ENCODE data around the gene DENND4A. TPM values are rescaled to one million over a fixed set of nuclear protein-coding genes. Genes with fewer than 3 reads are reported as not detected.

The DENND4A gene
- polyA plus RNA-seq, 2 of the 4 experiments (the other 2 are of a cell fraction), result 5.6 to 16.8 TPM

GRCh38 chr15:65634356-65634755, 157.7 kb downstream of the DENND4A start:
- peak in 1 of 2 experiments; percentile 59 for DNase-seq (ENCODE audit: low read depth in 1 of 2, low spot score in 1 of 2)
- POLR2A ChIA-PET, result no interaction called here
- WGBS (ENCODE audit: missing lambda C conversion rate), result 21% methylated on average over 1 of the region's 1 CpG
- TF ChIP-seq GATA3 (IDR thresholded peaks at IDR 0.05; ENCODE audit: borderline replicate concordance) (no peak), FOSL2 (IDR thresholded peaks at IDR 0.05) (no peak), FOSL2 (CRISPR knock-in tag; IDR thresholded peaks at IDR 0.05) (peak; percentile 35), CBX8 (IDR thresholded peaks at IDR 0.05) (no peak)
- Histone ChIP-seq H3K9me3 (no peaks in the 10 kb centered on the region), H3K4me3 (no peak overlapping the region), H3K4me1 (peaks cover 17% of the 10 kb centered on the region), H3K27ac (no peak overlapping the region), H3K4me2 (peak overlapping the region; percentile 15; the same call in 1 of the 3 replicates)
- no peak for FAIRE-seq
- CTCF ChIA-PET, result interaction anchor here (0.8 to 8.0 kb wide), 4 partner anchors 9 to 222 kb away, joined by 3 to 106 read pairs (median 4); partner anchors contain the start of gene SLC24A1
- no peak; a peak in 1 of 6 replicates for ATAC-seq

GRCh38 chr15:65633752-65634151, 158.3 kb downstream of the DENND4A start:
- Histone ChIP-seq H3K27ac (no peak overlapping the region), H3K4me1 (peaks cover 17% of the 10 kb centered on the region), H3K4me2 (no peak overlapping the region), H3K9me3 (no peaks in the 10 kb centered on the region), H3K4me3 (no peak overlapping the region)
- CTCF ChIA-PET, result interaction anchor here (0.8 to 8.0 kb wide), 6 partner anchors 8 to 223 kb away, joined by 3 to 106 read pairs (median 5); partner anchors contain the start of genes INTS14 and SLC24A1
- TF ChIP-seq ZFP36 (IDR thresholded peaks at IDR 0.05; ENCODE audit: borderline replicate concordance, partially characterized antibody) (no peak), EHF (CRISPR knock-in tag; IDR thresholded peaks at IDR 0.05) (no peak), MAZ (IDR thresholded peaks at IDR 0.05; ENCODE audit: borderline replicate concordance, low read depth, low read length) (no peak), BHLHE40 (IDR thresholded peaks at IDR 0.05; ENCODE audit: low read depth, low read length) (no peak), EP300 (IDR thresholded peaks at IDR 0.05) (no peak)
- TF ChIP-seq, protein P1, sequence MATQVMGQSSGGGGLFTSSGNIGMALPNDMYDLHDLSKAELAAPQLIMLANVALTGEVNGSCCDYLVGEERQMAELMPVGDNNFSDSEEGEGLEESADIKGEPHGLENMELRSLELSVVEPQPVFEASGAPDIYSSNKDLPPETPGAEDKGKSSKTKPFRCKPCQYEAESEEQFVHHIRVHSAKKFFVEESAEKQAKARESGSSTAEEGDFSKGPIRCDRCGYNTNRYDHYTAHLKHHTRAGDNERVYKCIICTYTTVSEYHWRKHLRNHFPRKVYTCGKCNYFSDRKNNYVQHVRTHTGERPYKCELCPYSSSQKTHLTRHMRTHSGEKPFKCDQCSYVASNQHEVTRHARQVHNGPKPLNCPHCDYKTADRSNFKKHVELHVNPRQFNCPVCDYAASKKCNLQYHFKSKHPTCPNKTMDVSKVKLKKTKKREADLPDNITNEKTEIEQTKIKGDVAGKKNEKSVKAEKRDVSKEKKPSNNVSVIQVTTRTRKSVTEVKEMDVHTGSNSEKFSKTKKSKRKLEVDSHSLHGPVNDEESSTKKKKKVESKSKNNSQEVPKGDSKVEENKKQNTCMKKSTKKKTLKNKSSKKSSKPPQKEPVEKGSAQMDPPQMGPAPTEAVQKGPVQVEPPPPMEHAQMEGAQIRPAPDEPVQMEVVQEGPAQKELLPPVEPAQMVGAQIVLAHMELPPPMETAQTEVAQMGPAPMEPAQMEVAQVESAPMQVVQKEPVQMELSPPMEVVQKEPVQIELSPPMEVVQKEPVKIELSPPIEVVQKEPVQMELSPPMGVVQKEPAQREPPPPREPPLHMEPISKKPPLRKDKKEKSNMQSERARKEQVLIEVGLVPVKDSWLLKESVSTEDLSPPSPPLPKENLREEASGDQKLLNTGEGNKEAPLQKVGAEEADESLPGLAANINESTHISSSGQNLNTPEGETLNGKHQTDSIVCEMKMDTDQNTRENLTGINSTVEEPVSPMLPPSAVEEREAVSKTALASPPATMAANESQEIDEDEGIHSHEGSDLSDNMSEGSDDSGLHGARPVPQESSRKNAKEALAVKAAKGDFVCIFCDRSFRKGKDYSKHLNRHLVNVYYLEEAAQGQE (IDR thresholded peaks at IDR 0.05), result no peak
- WGBS (ENCODE audit: missing lambda C conversion rate), result 95% methylated on average over 2 of the region's 2 CpGs
- DNase-seq (ENCODE audit: low read depth in 1 of 2, low spot score in 1 of 2) (no peak), ATAC-seq (no peak), FAIRE-seq (no peak)
- POLR2A ChIA-PET, result no interaction called here

- ChIA-PET CTCF (interaction anchor here (1.2 to 8.0 kb wide), 5 partner anchors 8 to 196 kb away, joined by 4 to 106 read pairs (median 6); partner anchors contain the start of genes INTS14 and SLC24A1), POLR2A (no interaction called here)
- FAIRE-seq, result no peak
- Histone ChIP-seq H3K27ac (no peak overlapping the region), H3K4me3 (no peak overlapping the region), H3K4me2 (no peak overlapping the region), H3K4me1 (peaks cover 12% of the 10 kb centered on the region), H3K9me3 (no peaks in the 10 kb centered on the region)
- 67% methylated on average over 4 of the region's 4 CpGs for WGBS (ENCODE audit: missing lambda C conversion rate)
- TF ChIP-seq PHF8 (IDR thresholded peaks at IDR 0.05; ENCODE audit: borderline replicate concordance, low read depth), result no peak
- TF ChIP-seq FOXS1 (CRISPR knock-in tag; IDR thresholded peaks at IDR 0.05), result no peak
- no peak for TF ChIP-seq KDM1A (IDR thresholded peaks at IDR 0.05; ENCODE audit: low read depth)
- DNase-seq (ENCODE audit: low read depth in 1 of 2, low spot score in 1 of 2), result no peak
- no peak; a peak in 1 of 6 replicates for ATAC-seq
Measured at GRCh38 chr15:65632780-65633375, 159.2 kb downstream of the DENND4A start.

DNA sequence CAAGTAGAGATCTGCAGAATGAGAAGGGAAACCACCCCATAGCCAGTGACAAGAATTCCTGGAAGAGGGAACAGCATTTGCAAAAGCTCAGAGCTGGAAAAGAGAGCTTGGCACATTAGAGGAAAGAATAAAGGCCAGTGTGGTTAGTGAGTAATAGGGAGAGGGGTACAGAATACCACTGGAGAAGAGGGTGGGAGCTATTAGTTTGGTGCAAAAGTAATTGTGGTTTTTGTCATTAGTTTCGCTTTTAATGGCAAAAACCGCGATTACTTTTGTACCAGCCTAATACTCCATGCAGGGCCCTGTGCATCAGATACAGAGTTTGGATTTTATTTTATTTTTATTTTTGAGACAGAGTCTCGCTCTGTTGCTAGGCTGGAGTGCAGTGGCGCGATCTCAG, 160.6 kb downstream of the DENND4A start:
- POLR2A ChIA-PET, result interaction anchor here (1.1 kb wide), 1 partner anchor 21 kb away, joined by 3 read pairs; the partner anchor contains the start of gene INTS14
- H3K9me3 ChIP-seq, result no peaks in the 10 kb centered on the region
- no peak overlapping the region for H3K27ac ChIP-seq
- peaks cover 12% of the 10 kb centered on the region for H3K4me1 ChIP-seq
- ATAC-seq (no peak), FAIRE-seq (no peak), DNase-seq (ENCODE audit: low read depth in 1 of 2, low spot score in 1 of 2) (no peak)
- no peak overlapping the region for H3K4me2 ChIP-seq
- CTCF ChIA-PET, result interaction anchor here (1.7 to 3.2 kb wide), 3 partner anchors 20 to 167 kb away, joined by 3 to 14 read pairs (median 4); partner anchors contain the start of gene INTS14
- TF ChIP-seq HDAC2 (IDR thresholded peaks at IDR 0.05), result no peak
- TF ChIP-seq EHF (CRISPR knock-in tag; IDR thresholded peaks at IDR 0.05), result no peak
- TF ChIP-seq JUNB (IDR thresholded peaks at IDR 0.05), result no peak
- no peak overlapping the region for H3K4me3 ChIP-seq
- WGBS (ENCODE audit: missing lambda C conversion rate), result 95% methylated on average over 6 of the region's 6 CpGs
